ENCODE results near the gene MYO1E. TPM values are rescaled to one million over a fixed set of nuclear protein-coding genes. Genes with fewer than 3 reads are reported as not detected.

MYO1E gene
- polyA plus RNA-seq, 1 donor from 2014 or later, result 0.38 TPM

GRCh38 chr15:59420108-59420507, 47.4 kb upstream of the MYO1E start:
- no peak overlapping the region for H2AFZ ChIP-seq (ENCODE audit: low read depth, low read length)
- H3K4me3 ChIP-seq (ENCODE audit: low read length), result no peak overlapping the region
- H3K27ac ChIP-seq (ENCODE audit: low read length), result no peak overlapping the region
- H3K9me3 ChIP-seq (ENCODE audit: low read length), result no peaks in the 10 kb centered on the region
- no peaks in the 10 kb centered on the region for H3K27me3 ChIP-seq (ENCODE audit: insufficient read depth, low read depth, low read length)
- no peak overlapping the region for H3K9ac ChIP-seq (ENCODE audit: low read length)
- no peak overlapping the region for H3K4me2 ChIP-seq (ENCODE audit: low read length)
- H3K9me2 ChIP-seq (ENCODE audit: insufficient read depth, low read length), result no peaks in the 10 kb centered on the region
- TF ChIP-seq RAD21 (conservative IDR thresholded peaks at IDR 0.05), result no peak
- no peak for TF ChIP-seq MXI1 (conservative IDR thresholded peaks at IDR 0.05; ENCODE audit: poor library complexity, severe bottlenecking)
- TF ChIP-seq TAF1 (IDR thresholded peaks at IDR 0.05; ENCODE audit: low read depth), result no peak
- TF ChIP-seq REST (IDR thresholded peaks at IDR 0.05; ENCODE audit: borderline replicate concordance), result no peak
- no peak for TF ChIP-seq EP300 (conservative IDR thresholded peaks at IDR 0.05; ENCODE audit: poor library complexity, severe bottlenecking)
- TF ChIP-seq POLR2AphosphoS5 (IDR thresholded peaks at IDR 0.05), result no peak
- no peak for TF ChIP-seq SMC3 (conservative IDR thresholded peaks at IDR 0.05; ENCODE audit: poor library complexity)
- TF ChIP-seq EZH2 (IDR thresholded peaks at IDR 0.05; ENCODE audit: borderline replicate concordance, insufficient read depth, low read length, poor library complexity, severe bottlenecking), result no peak
- TF ChIP-seq CTCF (IDR thresholded peaks at IDR 0.05; ENCODE audit: poor library complexity, severe bottlenecking), result no peak
- no peaks in the 10 kb centered on the region for H3F3A ChIP-seq (ENCODE audit: insufficient read depth, low read length, poor library complexity, severe bottlenecking)
- H3K79me2 ChIP-seq (replicated peaks; ENCODE audit: insufficient read depth, low read length), result no peaks in the 10 kb centered on the region
- H3K36me3 ChIP-seq (ENCODE audit: insufficient read depth, low read length), result no peaks in the 10 kb centered on the region
- no peaks in the 10 kb centered on the region for H4K20me1 ChIP-seq (ENCODE audit: insufficient read depth)

- Histone ChIP-seq H3K27me3 (ENCODE audit: insufficient read depth, low read depth, low read length) (no peaks in the 10 kb centered on the region), H3K9me2 (ENCODE audit: insufficient read depth, low read length) (no peaks in the 10 kb centered on the region), H3K79me2 (replicated peaks; ENCODE audit: insufficient read depth, low read length) (no peaks in the 10 kb centered on the region), H3K27ac (ENCODE audit: low read length) (no peak overlapping the region), H3K9me3 (ENCODE audit: low read length) (no peaks in the 10 kb centered on the region), H3K9ac (ENCODE audit: low read length) (no peak overlapping the region), H3K36me3 (ENCODE audit: insufficient read depth, low read length) (no peaks in the 10 kb centered on the region), H3K4me2 (ENCODE audit: low read length) (no peak overlapping the region), H3F3A (ENCODE audit: insufficient read depth, low read length, poor library complexity, severe bottlenecking) (no peaks in the 10 kb centered on the region), H4K20me1 (ENCODE audit: insufficient read depth) (no peaks in the 10 kb centered on the region), H2AFZ (ENCODE audit: low read depth, low read length) (no peak overlapping the region), H3K4me3 (ENCODE audit: low read length) (no peak overlapping the region)
- no peak for TF ChIP-seq CTCF (IDR thresholded peaks at IDR 0.05; ENCODE audit: poor library complexity, severe bottlenecking)
- TF ChIP-seq POLR2AphosphoS5 (IDR thresholded peaks at IDR 0.05), result no peak
- TF ChIP-seq REST (IDR thresholded peaks at IDR 0.05; ENCODE audit: borderline replicate concordance), result no peak
- no peak for TF ChIP-seq EZH2 (IDR thresholded peaks at IDR 0.05; ENCODE audit: borderline replicate concordance, insufficient read depth, low read length, poor library complexity, severe bottlenecking)
Observed at GRCh38 chr15:59419170-59419569, 46.5 kb upstream of the MYO1E start.
